Panc1 (cell line): Measurements from ENCODE around the gene CAPN7. TPM values are rescaled to one million over a fixed set of nuclear protein-coding genes. Genes with fewer than 3 reads are reported as not detected.
A peak's percentile ranks its signal among the peaks of the same experiment; 100 is the strongest.

Experiments
- ATAC-seq: fragments of 200-7000 bp; cut with Tn5 transposase; 2 replicates; pipeline ENCODE4 v1.9.1; 2020; ENCODE audit warnings: mild to moderate bottlenecking, moderate library complexity
- BruUV-seq: library from RNA; stranded (reverse); fragments of 400-500 nt; replicated peaks from 2 replicates; lab custom pipeline; 2021; lab: Mats Ljungman, UMichigan
- CTCF ChIA-PET: fragments of 300-600 bp; sonication (Branson Sonifier 250); formaldehyde crosslinking; loops from one replicate; lab custom pipeline; 2022; ENCODE audit warnings: antibody characterized with exemption; lab: Charles Lee
- POLR2A ChIA-PET: fragments of 300-600 bp; sonication (Branson Sonifier 250); formaldehyde crosslinking; loops from one replicate; lab custom pipeline; 2022; ENCODE audit warnings: antibody characterized with exemption; lab: Charles Lee
- DNase-seq: peaks from one replicate; pipeline ENCODE4 v3.0.0-alpha.2; 2010; ENCODE audit warnings: low read depth, low spot score
- H3K27ac ChIP-seq: 2 replicates; pipeline ENCODE4 v1.5.1; 2011; ENCODE audit warnings: mild to moderate bottlenecking, low read length, inconsistent platforms
- H3K27me3 ChIP-seq: fragments of 200-500 bp; sonication (Bioruptor generic); 2 replicates; pipeline ENCODE4 v1.6.0; 2014; ENCODE audit warnings: low read length, inconsistent platforms; ENCODE audit not compliant: control insufficient read depth, insufficient read depth
- H3K36me3 ChIP-seq: fragments of 200-500 bp; sonication (Bioruptor generic); 2 replicates; pipeline ENCODE4 v1.5.1; 2014; ENCODE audit warnings: inconsistent platforms, mild to moderate bottlenecking, low read length, moderate library complexity; ENCODE audit not compliant: control insufficient read depth, insufficient read depth
- H3K4me1 ChIP-seq: 2 replicates; pipeline ENCODE4 v1.5.1; 2011; ENCODE audit warnings: inconsistent platforms, mild to moderate bottlenecking, low read length, moderate library complexity; ENCODE audit not compliant: control insufficient read depth, insufficient read depth
- H3K4me3 ChIP-seq, 2 experiments: 2 replicates each; pipeline ENCODE4 v1.5.1; 2011 to 2012; ENCODE audit warnings: low read depth in 2 of 2, low read length in 2 of 2, mild to moderate bottlenecking in 2 of 2, inconsistent platforms in 1 of 2, moderate library complexity in 1 of 2
- H3K9me3 ChIP-seq: fragments of 200-500 bp; sonication (Bioruptor generic); 2 replicates; pipeline ENCODE4 v1.5.1; 2014; ENCODE audit warnings: low read depth, mild to moderate bottlenecking, inconsistent platforms, low read length, moderate library complexity; ENCODE audit not compliant: control insufficient read depth, insufficient read depth
- POLR2AphosphoS5 ChIP-seq: IDR thresholded peaks from 2 replicates; pipeline ENCODE4 v1.6.1; 2012; ENCODE audit warnings: mild to moderate bottlenecking, low read depth, low read length, moderate library complexity
- SIN3A ChIP-seq: IDR thresholded peaks from 2 replicates; pipeline ENCODE4 v1.6.1; 2012; ENCODE audit warnings: low read depth, mild to moderate bottlenecking, low read length, moderate library complexity, borderline replicate concordance; ENCODE audit not compliant: insufficient read depth
- TCF7L2 ChIP-seq: IDR thresholded peaks from 2 replicates; pipeline ENCODE4 v1.6.1; 2011; ENCODE audit warnings: mild to moderate bottlenecking, low read depth, low read length, inconsistent platforms
- in situ Hi-C: cut with HindIII; loops from 2 replicates; pipeline ENCODE4 v1.10.0; 2016; ENCODE audit warnings: low sequenced_read_pairs, low pct_unique_long_range_greater_than_20kb
- intact Hi-C: fragments of 100-400 bp; cut with micrococcal nuclease; formaldehyde crosslinking; loops from one replicate; pipeline ENCODE4 v1.10.0; 2022; ENCODE audit not compliant: unreplicated experiment
- total RNA-seq: library from RNA; stranded (reverse); gene quantifications from one replicate; pipeline ENCODE4 v1.2.1, GENCODE V29; 2021; ENCODE audit not compliant: unreplicated experiment
- TF ChIP-seq, protein P1 (sequence below), 2 experiments: IDR thresholded peaks; 2 replicates each; pipeline ENCODE4 v1.6.1; 2011 to 2012; ENCODE audit warnings: low read depth in 2 of 2, control low read depth in 1 of 2, low read length in 1 of 2, mild to moderate bottlenecking in 1 of 2, moderate library complexity in 1 of 2; ENCODE audit not compliant: insufficient read depth in 1 of 2
- TF ChIP-seq, protein P2 (sequence below): fragments of 450-650 bp; IDR thresholded peaks from 2 replicates; pipeline ENCODE4 v1.5.1; 2017; ENCODE audit warnings: mild to moderate bottlenecking

The CAPN7 gene
- total RNA-seq, 1 experiment from 2014 or later: 26.5 TPM

DNA sequence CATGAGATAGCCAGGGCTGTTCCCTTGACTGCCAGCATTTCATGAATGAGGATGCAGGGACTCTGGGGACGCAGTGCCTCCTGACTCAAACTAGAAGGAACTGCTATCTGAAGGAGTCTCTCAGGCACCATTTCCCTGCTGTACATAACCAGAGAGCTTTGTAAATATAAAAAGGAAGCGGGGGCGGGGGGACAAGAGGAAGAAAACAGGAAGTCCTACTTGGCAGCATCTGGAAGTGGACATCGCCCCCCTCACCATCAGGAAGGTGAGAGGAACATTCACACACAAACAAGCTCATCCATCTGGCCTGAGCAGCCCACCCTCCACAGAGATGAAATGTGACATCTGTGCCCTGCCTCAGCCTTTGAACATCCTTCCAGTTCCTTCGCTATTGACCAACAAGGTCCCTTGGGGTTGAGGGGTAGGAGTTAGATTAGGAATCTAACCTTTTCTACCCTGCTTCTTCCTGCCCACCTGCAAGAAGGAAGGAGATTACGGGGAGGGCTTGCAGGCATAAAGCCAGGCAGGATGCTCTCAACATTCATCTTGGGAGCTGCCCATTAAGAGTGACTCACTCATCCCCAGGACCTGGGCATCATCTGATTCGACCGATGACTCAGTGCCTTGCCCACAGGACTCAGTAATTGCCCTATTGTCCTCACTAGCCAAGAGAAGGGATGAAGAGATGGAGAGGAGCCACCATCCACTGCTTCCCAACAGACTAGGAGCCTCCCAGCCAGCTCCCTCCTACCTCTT, 94.5 kb downstream of the CAPN7 start:
- ATAC-seq (peak; percentile 90), DNase-seq (peak; percentile 17)
- TF ChIP-seq, protein P1, sequence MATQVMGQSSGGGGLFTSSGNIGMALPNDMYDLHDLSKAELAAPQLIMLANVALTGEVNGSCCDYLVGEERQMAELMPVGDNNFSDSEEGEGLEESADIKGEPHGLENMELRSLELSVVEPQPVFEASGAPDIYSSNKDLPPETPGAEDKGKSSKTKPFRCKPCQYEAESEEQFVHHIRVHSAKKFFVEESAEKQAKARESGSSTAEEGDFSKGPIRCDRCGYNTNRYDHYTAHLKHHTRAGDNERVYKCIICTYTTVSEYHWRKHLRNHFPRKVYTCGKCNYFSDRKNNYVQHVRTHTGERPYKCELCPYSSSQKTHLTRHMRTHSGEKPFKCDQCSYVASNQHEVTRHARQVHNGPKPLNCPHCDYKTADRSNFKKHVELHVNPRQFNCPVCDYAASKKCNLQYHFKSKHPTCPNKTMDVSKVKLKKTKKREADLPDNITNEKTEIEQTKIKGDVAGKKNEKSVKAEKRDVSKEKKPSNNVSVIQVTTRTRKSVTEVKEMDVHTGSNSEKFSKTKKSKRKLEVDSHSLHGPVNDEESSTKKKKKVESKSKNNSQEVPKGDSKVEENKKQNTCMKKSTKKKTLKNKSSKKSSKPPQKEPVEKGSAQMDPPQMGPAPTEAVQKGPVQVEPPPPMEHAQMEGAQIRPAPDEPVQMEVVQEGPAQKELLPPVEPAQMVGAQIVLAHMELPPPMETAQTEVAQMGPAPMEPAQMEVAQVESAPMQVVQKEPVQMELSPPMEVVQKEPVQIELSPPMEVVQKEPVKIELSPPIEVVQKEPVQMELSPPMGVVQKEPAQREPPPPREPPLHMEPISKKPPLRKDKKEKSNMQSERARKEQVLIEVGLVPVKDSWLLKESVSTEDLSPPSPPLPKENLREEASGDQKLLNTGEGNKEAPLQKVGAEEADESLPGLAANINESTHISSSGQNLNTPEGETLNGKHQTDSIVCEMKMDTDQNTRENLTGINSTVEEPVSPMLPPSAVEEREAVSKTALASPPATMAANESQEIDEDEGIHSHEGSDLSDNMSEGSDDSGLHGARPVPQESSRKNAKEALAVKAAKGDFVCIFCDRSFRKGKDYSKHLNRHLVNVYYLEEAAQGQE (IDR thresholded peaks at IDR 0.05; ENCODE audit: insufficient read depth in 1 of 2, low read depth in 2 of 2, low read length in 1 of 2): no peak
- TF ChIP-seq, protein P2, sequence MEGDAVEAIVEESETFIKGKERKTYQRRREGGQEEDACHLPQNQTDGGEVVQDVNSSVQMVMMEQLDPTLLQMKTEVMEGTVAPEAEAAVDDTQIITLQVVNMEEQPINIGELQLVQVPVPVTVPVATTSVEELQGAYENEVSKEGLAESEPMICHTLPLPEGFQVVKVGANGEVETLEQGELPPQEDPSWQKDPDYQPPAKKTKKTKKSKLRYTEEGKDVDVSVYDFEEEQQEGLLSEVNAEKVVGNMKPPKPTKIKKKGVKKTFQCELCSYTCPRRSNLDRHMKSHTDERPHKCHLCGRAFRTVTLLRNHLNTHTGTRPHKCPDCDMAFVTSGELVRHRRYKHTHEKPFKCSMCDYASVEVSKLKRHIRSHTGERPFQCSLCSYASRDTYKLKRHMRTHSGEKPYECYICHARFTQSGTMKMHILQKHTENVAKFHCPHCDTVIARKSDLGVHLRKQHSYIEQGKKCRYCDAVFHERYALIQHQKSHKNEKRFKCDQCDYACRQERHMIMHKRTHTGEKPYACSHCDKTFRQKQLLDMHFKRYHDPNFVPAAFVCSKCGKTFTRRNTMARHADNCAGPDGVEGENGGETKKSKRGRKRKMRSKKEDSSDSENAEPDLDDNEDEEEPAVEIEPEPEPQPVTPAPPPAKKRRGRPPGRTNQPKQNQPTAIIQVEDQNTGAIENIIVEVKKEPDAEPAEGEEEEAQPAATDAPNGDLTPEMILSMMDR: no peak
- TF ChIP-seq POLR2AphosphoS5 (no peak), TCF7L2 (no peak), SIN3A (no peak)
- Histone ChIP-seq H3K4me1 (no peaks in the 10 kb centered on the region; the same call in 1 of the 2 replicates), H3K9me3 (no peaks in the 10 kb centered on the region), H3K27me3 (no peaks in the 10 kb centered on the region), H3K4me3 (no peak overlapping the region), H3K27ac (no peak overlapping the region), H3K36me3 (no peaks in the 10 kb centered on the region)
- ChIA-PET CTCF (interaction anchor here (0.6 kb wide), 1 partner anchor 98 kb away, joined by 3 read pairs; no protein-coding TSS in a partner anchor), POLR2A (no interaction called here)
- intact Hi-C loops: no loop called here
- in situ Hi-C loops: no loop called here
- no TSS peak for BruUV-seq

DNA sequence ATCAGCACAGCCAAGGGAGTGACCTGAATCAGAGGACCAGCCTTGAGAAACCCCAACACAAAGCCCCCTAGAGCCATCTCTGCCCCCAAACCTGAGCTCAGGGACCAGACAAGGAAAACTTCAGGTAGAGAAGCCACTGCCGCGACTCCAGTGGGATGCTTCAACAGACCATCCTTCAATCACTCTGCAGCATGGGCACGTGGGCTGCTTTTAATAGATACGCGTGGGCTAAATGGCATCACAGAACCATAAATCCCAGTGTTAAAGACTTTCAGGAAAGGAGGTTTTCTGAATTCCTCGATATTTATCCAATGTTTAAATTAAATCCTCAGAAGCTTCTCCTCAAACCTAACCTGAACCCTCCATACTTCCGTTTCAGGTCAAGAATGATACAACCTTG, 95.7 kb downstream of the CAPN7 start:
- in situ Hi-C loops: no loop called here
- ChIA-PET CTCF (no interaction called here), POLR2A (no interaction called here)
- no TSS peak for BruUV-seq
- no peak overlapping the region for H3K4me3 ChIP-seq
- H3K4me1 ChIP-seq: no peaks in the 10 kb centered on the region; the same call in 1 of the 2 replicates
- intact Hi-C loops: no loop called here
- ATAC-seq: no peak
- no peak overlapping the region for H3K27ac ChIP-seq
- no peaks in the 10 kb centered on the region for H3K9me3 ChIP-seq
- no peak for TF ChIP-seq TCF7L2
- TF ChIP-seq POLR2AphosphoS5: no peak
- TF ChIP-seq, protein P2: no peak
- TF ChIP-seq, protein P1 (IDR thresholded peaks at IDR 0.05; ENCODE audit: insufficient read depth in 1 of 2, low read depth in 2 of 2, low read length in 1 of 2): no peak
- H3K27me3 ChIP-seq: no peaks in the 10 kb centered on the region
- H3K36me3 ChIP-seq: no peaks in the 10 kb centered on the region
- no peak for DNase-seq
